RWPE1 (cell line): ENCODE results near the gene GRAP.

Source experiments
- CTCF ChIA-PET: fragments of 350-600 bp; sonication (Branson Sonifier 250); formaldehyde crosslinking; extraction: SDS; loops from one replicate; lab custom pipeline; 2021; lab: Yijun Ruan, JAX
- POLR2A ChIA-PET: fragments of 400-600 bp; formaldehyde crosslinking; extraction: SDS; loops from one replicate; lab custom pipeline; 2020; ENCODE audit warnings: antibody characterized with exemption; ENCODE audit not compliant: low non-redundant PET; lab: Yijun Ruan, JAX
- DNase-seq: peaks from one replicate; pipeline ENCODE4 v3.0.0; 2012; ENCODE audit warnings: low spot score
- H3K27ac ChIP-seq: fragments of 450-650 bp; 2 replicates; pipeline ENCODE4 v1.5.1; 2017
- CTCF ChIP-seq: fragments of 450-650 bp; conservative IDR thresholded peaks from 2 replicates; pipeline ENCODE4 v1.5.1; 2017; ENCODE audit warnings: low read depth, mild to moderate bottlenecking

Gene GRAP

GRCh38 chr17:18995220-18995619 is 51.5 kb downstream of the GRAP start:
- H3K27ac ChIP-seq: no peak overlapping the region
- DNase-seq: no peak
- POLR2A ChIA-PET: no interaction called here
- CTCF ChIA-PET: interaction anchor here (2.1 kb wide), 1 partner anchor 34 kb away, joined by 7 read pairs; no protein-coding TSS in a partner anchor
- no peak for TF ChIP-seq CTCF

- ChIA-PET CTCF (interaction anchor here (2.1 kb wide), 1 partner anchor 34 kb away, joined by 7 read pairs; no protein-coding TSS in a partner anchor), POLR2A (no interaction called here)
- TF ChIP-seq CTCF: no peak
- peak overlapping the region; percentile 80 for H3K27ac ChIP-seq
- no peak for DNase-seq
Observed at GRCh38 chr17:18994631-18995030, 52.1 kb downstream of the GRAP start.

- no peak for TF ChIP-seq CTCF
- no peak for DNase-seq
- H3K27ac ChIP-seq: peak overlapping the region; percentile 80
- CTCF ChIA-PET: interaction anchor here (0.6 to 2.1 kb wide), 2 partner anchors 33 to 58 kb away, joined by 3 to 7 read pairs; no protein-coding TSS in a partner anchor
- POLR2A ChIA-PET: no interaction called here
Observed at GRCh38 chr17:18993905-18994526, 52.7 kb downstream of the GRAP start.

GRCh38 chr17:18992454-18993130 is 54.2 kb downstream of the GRAP start:
- ChIA-PET POLR2A (no interaction called here), CTCF (no interaction called here)
- DNase-seq: no peak
- TF ChIP-seq CTCF: no peak
- peak overlapping the region; percentile 80 for H3K27ac ChIP-seq

- CTCF ChIA-PET: interaction anchor here (0.5 to 1.2 kb wide), 2 partner anchors 17 to 319 kb away, joined by 3 read pairs; no protein-coding TSS in a partner anchor
Observed at GRCh38 chr17:18991531-18992315, 55.0 kb downstream of the GRAP start.

More at GRCh38 chr17:18991531-18992315, 55.0 kb downstream of the GRAP start:
- H3K27ac ChIP-seq: peak overlapping the region; percentile 80
- POLR2A ChIA-PET: no interaction called here
- TF ChIP-seq CTCF: no peak
- no peak for DNase-seq
